Uterus (tissue), 2 donors: ENCODE results near the gene VPS35L.

Experiments
- CTCF ChIP-seq, 4 experiments: fragments of 200-600 bp in 2 of 4; fragments of 450-650 bp in 2 of 4; sonication (generic) in 2 of 4; IDR thresholded peaks; one replicate each; pipeline ENCODE4 v1.5.1; 2016 to 2019; ENCODE audit warnings: antibody characterized with exemption in 4 of 4, mild to moderate bottlenecking in 2 of 4, moderate library complexity in 1 of 4
- POLR2A ChIP-seq, 2 donors: fragments of 450-650 bp; IDR thresholded peaks; one replicate each; pipeline ENCODE4 v1.6.1; 2016; ENCODE audit warnings: antibody characterized with exemption in 2 of 2, mild to moderate bottlenecking in 1 of 2, moderate library complexity in 1 of 2

GRCh38 chr16:19704321-19705145 lies 149.0 kb downstream of the VPS35L start:
- TF ChIP-seq CTCF (IDR thresholded peaks at IDR 0.05) (no peak), POLR2A (IDR thresholded peaks at IDR 0.05) (no peak)
